ENCODE data around the gene PERCC1. TPM values are rescaled to one million over a fixed set of nuclear protein-coding genes. Genes with fewer than 3 reads are reported as not detected.

PERCC1 gene
- total RNA-seq, 1 donor from 2014 or later: not detected

DNA sequence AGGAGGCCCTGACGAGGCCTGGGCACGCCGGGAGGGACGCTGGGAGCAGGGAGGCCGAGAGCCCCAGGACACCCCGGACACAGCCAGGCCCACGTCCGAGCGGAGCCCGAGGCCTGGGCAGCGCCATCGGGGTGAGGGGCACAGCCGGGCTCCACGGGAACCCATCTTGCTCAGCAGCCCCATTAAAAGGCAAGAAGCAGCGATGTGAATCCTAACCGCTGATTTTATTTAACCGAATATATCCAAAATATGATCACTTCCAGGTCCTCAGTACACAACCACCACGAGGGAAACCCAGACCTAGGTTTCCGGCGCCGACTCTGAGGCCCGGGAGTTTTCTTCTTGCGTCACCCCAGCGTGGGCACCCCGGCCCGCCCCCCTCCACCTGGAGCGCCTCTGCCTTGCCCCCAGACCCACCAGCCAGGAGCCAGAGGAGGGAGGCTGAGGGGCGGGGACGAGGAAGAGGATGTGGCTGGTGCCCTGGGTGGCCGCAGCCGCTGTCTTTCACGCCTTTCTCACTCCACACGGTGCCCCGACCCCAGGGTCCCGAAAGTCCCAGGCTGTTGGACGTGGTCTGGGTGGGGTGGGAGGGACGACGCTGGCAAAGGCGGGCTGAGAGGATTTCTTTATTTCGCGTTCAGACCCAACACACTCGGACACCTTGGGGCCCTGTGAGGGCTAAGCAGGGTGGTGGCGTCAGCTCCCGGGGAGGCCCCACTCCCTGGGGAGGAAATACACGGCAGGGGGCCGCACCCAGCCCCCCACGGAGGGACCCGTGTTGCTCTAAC is 14.0 kb downstream of the PERCC1 start:
- no peaks in the 10 kb centered on the region for H3K27me3 Mint-ChIP-seq
- intact Hi-C loops (cut with micrococcal nuclease): no loop called here

DNA sequence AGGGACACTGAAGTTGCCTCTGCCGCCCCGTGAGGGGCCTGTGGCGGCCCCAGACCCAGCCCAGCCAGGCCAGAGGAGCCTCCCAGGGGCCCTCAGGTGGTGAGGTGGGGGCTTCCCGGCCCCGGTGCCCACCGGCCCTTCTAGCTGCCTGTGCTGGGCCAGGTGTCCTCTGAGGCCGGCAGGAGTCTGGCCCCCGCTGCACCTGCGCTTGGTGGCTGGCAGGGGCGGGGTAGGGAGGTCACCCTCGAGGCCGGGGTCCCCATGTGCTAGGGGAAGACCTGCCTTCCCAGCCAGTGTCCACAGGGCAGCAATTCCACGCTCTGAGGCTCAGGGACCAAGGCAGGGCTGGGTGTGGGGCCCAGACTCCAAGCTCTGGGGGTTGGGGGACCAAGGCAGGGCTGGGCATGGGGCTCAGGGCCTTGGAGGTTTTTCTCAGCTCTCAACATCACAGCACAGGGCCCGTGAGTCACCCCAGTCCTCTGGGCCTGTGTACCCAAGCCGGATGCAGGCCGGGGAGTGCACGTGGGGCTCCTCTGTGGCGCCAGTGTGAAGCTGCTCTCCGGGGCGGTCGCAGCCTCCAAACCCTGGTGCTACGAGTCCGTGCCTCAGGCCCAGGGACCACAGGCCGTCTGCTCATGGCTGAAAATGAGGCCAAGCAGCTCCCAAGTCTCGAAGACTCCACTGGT is 14.8 kb downstream of the PERCC1 start:
- no peak for DNase-seq
- Mint-ChIP-seq H3K4me1 (no peaks in the 10 kb centered on the region), H3K9me3 (no peaks in the 10 kb centered on the region), H3K4me3 (no peak overlapping the region), H3K27me3 (no peaks in the 10 kb centered on the region), H3K27ac (no peak overlapping the region), H3K36me3 (ENCODE audit: low read depth) (peaks cover 2% of the 10 kb centered on the region)
- intact Hi-C loops (cut with micrococcal nuclease): no loop called here

More for the DNA sequence above, 14.0 kb downstream of the PERCC1 start:
- no peak overlapping the region for H3K4me3 Mint-ChIP-seq
- no peaks in the 10 kb centered on the region for H3K36me3 Mint-ChIP-seq (ENCODE audit: low read depth)
- DNase-seq: no peak
- no peaks in the 10 kb centered on the region for H3K4me1 Mint-ChIP-seq
- H3K9me3 Mint-ChIP-seq: no peaks in the 10 kb centered on the region
- H3K27ac Mint-ChIP-seq: no peak overlapping the region

- no peaks in the 10 kb centered on the region for H3K4me1 Mint-ChIP-seq
- no peaks in the 10 kb centered on the region for H3K9me3 Mint-ChIP-seq
- H3K36me3 Mint-ChIP-seq (ENCODE audit: low read depth): peaks cover 2% of the 10 kb centered on the region
- DNase-seq: no peak
- no peak overlapping the region for H3K27ac Mint-ChIP-seq
- H3K27me3 Mint-ChIP-seq: no peaks in the 10 kb centered on the region
- intact Hi-C loops (cut with micrococcal nuclease): no loop called here
- H3K4me3 Mint-ChIP-seq: no peak overlapping the region
Measured at GRCh38 chr16:1446296-1447080, 15.6 kb downstream of the PERCC1 start.

GRCh38 chr16:1447965-1448364 is 17.1 kb downstream of the PERCC1 start:
- intact Hi-C loops (cut with micrococcal nuclease): no loop called here
- Mint-ChIP-seq H3K36me3 (ENCODE audit: low read depth) (peaks cover 2% of the 10 kb centered on the region), H3K4me3 (no peak overlapping the region), H3K27ac (no peak overlapping the region), H3K27me3 (no peaks in the 10 kb centered on the region), H3K4me1 (no peaks in the 10 kb centered on the region), H3K9me3 (no peaks in the 10 kb centered on the region)
- DNase-seq: no peak

GRCh38 chr16:1448536-1449116 is 17.7 kb downstream of the PERCC1 start:
- Mint-ChIP-seq H3K4me3 (no peak overlapping the region), H3K9me3 (no peaks in the 10 kb centered on the region)

GRCh38 chr16:1449201-1449788 is 18.4 kb downstream of the PERCC1 start:
- peaks cover 2% of the 10 kb centered on the region for H3K36me3 Mint-ChIP-seq (ENCODE audit: low read depth)
- intact Hi-C loops (cut with micrococcal nuclease): no loop called here
- H3K27me3 Mint-ChIP-seq: no peaks in the 10 kb centered on the region
- no peaks in the 10 kb centered on the region for H3K9me3 Mint-ChIP-seq
- H3K27ac Mint-ChIP-seq: no peak overlapping the region
- DNase-seq: no peak
- no peak overlapping the region for H3K4me3 Mint-ChIP-seq
- no peaks in the 10 kb centered on the region for H3K4me1 Mint-ChIP-seq

More at GRCh38 chr16:1448536-1449116, 17.7 kb downstream of the PERCC1 start:
- no peaks in the 10 kb centered on the region for H3K27me3 Mint-ChIP-seq
- H3K36me3 Mint-ChIP-seq (ENCODE audit: low read depth): peaks cover 2% of the 10 kb centered on the region
- H3K4me1 Mint-ChIP-seq: no peaks in the 10 kb centered on the region
- H3K27ac Mint-ChIP-seq: no peak overlapping the region
- intact Hi-C loops (cut with micrococcal nuclease): no loop called here
- no peak for DNase-seq

DNA sequence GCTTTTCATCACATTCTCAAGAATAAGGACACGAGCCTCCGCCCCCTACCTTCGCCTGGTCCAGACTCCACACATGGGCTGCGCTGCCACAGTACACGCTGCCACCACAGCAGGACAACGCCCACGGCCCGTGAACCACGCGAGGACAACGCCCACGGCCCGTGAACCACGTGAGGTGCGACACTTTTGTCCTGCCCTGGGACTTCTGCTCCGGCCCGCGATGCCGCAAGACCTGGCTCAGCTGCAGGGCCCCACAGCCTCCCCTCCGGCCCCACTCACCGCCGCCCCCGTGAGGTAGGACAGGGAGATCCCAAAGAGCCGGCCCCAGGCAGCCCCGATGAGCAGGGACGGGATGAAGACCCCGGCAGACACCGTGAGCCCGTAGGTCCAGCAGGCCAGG is 19.3 kb downstream of the PERCC1 start:
- Mint-ChIP-seq H3K9me3 (no peaks in the 10 kb centered on the region), H3K36me3 (ENCODE audit: low read depth) (peaks cover 3% of the 10 kb centered on the region)

GRCh38 chr16:1450841-1451240 is 20.0 kb downstream of the PERCC1 start:
- H3K27me3 Mint-ChIP-seq: no peaks in the 10 kb centered on the region

More for the DNA sequence above, 19.3 kb downstream of the PERCC1 start:
- Mint-ChIP-seq H3K27me3 (no peaks in the 10 kb centered on the region), H3K4me1 (no peaks in the 10 kb centered on the region), H3K27ac (no peak overlapping the region), H3K4me3 (no peak overlapping the region)
- DNase-seq: no peak
- intact Hi-C loops (cut with micrococcal nuclease): no loop called here

GRCh38 chr16:1451702-1452392 is 21.0 kb downstream of the PERCC1 start:
- Mint-ChIP-seq H3K27me3 (no peaks in the 10 kb centered on the region), H3K9me3 (no peaks in the 10 kb centered on the region), H3K36me3 (ENCODE audit: low read depth) (peaks cover 3% of the 10 kb centered on the region), H3K27ac (no peak overlapping the region), H3K4me1 (no peaks in the 10 kb centered on the region), H3K4me3 (no peak overlapping the region)
- no peak for DNase-seq
- intact Hi-C loops (cut with micrococcal nuclease): no loop called here

More at GRCh38 chr16:1450841-1451240, 20.0 kb downstream of the PERCC1 start:
- Mint-ChIP-seq H3K4me3 (no peak overlapping the region), H3K4me1 (no peaks in the 10 kb centered on the region), H3K9me3 (no peaks in the 10 kb centered on the region), H3K36me3 (ENCODE audit: low read depth) (peaks cover 3% of the 10 kb centered on the region), H3K27ac (no peak overlapping the region)
- intact Hi-C loops (cut with micrococcal nuclease): no loop called here
- no peak for DNase-seq

- no peaks in the 10 kb centered on the region for H3K9me3 Mint-ChIP-seq
- H3K36me3 Mint-ChIP-seq (ENCODE audit: low read depth): peaks cover 3% of the 10 kb centered on the region
- no peaks in the 10 kb centered on the region for H3K4me1 Mint-ChIP-seq
- DNase-seq: no peak
- H3K27me3 Mint-ChIP-seq: no peaks in the 10 kb centered on the region
- H3K27ac Mint-ChIP-seq: no peak overlapping the region
- intact Hi-C loops (cut with micrococcal nuclease): no loop called here
- no peak overlapping the region for H3K4me3 Mint-ChIP-seq
Measured at GRCh38 chr16:1452530-1452929, 21.7 kb downstream of the PERCC1 start.

DNA sequence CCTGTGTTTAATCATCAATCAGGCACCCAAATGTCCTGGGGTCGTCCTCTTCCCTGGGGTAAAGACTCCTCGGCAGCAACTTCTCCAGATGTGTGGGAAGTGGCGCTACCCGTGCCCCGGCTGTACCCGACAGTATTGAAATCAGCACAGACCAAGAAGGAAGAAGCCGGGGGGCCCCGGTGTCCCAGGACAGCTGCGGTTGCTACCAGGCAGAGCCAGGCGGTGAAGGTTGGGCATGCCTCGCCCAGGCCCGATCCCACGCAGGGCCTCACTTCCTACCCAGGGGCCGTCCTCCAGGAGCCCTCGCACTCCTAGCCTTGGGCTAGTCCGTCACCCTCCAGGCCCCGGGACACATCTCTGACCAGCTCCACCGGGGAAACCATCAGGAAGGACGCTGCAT is 22.4 kb downstream of the PERCC1 start:
- H3K4me3 Mint-ChIP-seq: no peak overlapping the region
- H3K9me3 Mint-ChIP-seq: no peaks in the 10 kb centered on the region
- H3K27me3 Mint-ChIP-seq: no peaks in the 10 kb centered on the region
- intact Hi-C loops (cut with micrococcal nuclease): no loop called here
- no peaks in the 10 kb centered on the region for H3K4me1 Mint-ChIP-seq
- peaks cover 3% of the 10 kb centered on the region for H3K36me3 Mint-ChIP-seq (ENCODE audit: low read depth)
- DNase-seq: no peak
- H3K27ac Mint-ChIP-seq: no peak overlapping the region

DNA sequence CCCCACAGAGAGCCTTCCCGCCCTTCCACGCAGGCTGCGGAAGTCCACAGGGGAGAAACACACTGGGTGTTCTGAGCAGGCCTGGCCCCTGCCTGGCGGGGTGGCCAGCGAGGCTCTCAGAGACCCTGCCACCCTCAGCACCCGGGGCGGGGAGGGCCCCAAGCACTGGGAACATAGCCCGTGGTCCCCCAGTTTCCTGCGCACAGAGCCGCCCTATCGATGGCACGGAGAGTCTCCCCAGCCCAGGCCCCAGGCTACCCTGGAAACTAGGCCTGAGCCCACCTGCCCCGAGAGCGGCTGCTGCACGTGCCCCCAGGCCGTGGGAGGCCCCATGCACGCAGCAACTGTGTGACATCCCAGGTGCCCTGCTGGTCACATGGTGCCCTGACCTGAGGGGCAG is 23.7 kb downstream of the PERCC1 start:
- DNase-seq: no peak
- Mint-ChIP-seq H3K27ac (no peak overlapping the region), H3K9me3 (no peaks in the 10 kb centered on the region), H3K4me1 (peaks cover 4% of the 10 kb centered on the region), H3K27me3 (no peaks in the 10 kb centered on the region), H3K4me3 (no peak overlapping the region), H3K36me3 (ENCODE audit: low read depth) (peaks cover 3% of the 10 kb centered on the region)
- intact Hi-C loops (cut with micrococcal nuclease): no loop called here
